GM23338 (cell line): ENCODE results near the gene TNPO1. TPM values are rescaled to one million over a fixed set of nuclear protein-coding genes. Genes with fewer than 3 reads are reported as not detected.

ENCODE experiments used
- ATAC-seq: fragments of 200-7000 bp; cut with Tn5 transposase; 3 replicates; pipeline ENCODE4 v1.9.1; 2020
- DNase-seq: peaks from one replicate; pipeline ENCODE4 v3.0.0-alpha.2; 2015; ENCODE audit warnings: low spot score
- H2AFZ ChIP-seq: fragments of 200-600 bp; sonication (generic); 2 replicates; pipeline ENCODE4 v1.8.0; 2016; ENCODE audit warnings: antibody characterized with exemption, mild to moderate bottlenecking, moderate library complexity
- H3F3A ChIP-seq: fragments of 200-600 bp; sonication (generic); replicated peaks from 2 replicates; pipeline ENCODE4 v1.8.0; 2017; ENCODE audit warnings: antibody characterized with exemption, mixed run types, low read depth
- H3K27ac ChIP-seq: fragments of 200-600 bp; sonication (generic); 2 replicates; pipeline ENCODE4 v1.6.1; 2016; ENCODE audit warnings: low read depth
- H3K27me3 ChIP-seq: fragments of 200-600 bp; sonication (generic); 2 replicates; pipeline ENCODE4 v1.8.0; 2016; ENCODE audit warnings: mild to moderate bottlenecking, mixed run types, moderate library complexity; ENCODE audit not compliant: insufficient read depth
- H3K36me3 ChIP-seq: fragments of 200-600 bp; sonication (generic); 2 replicates; pipeline ENCODE4 v1.8.0; 2016; ENCODE audit warnings: mild to moderate bottlenecking; ENCODE audit not compliant: insufficient read depth
- H3K4me1 ChIP-seq: fragments of 200-600 bp; sonication (generic); 2 replicates; pipeline ENCODE4 v1.8.0; 2016; ENCODE audit warnings: mild to moderate bottlenecking, moderate library complexity; ENCODE audit not compliant: insufficient read depth
- H3K4me2 ChIP-seq: fragments of 200-600 bp; sonication (generic); 2 replicates; pipeline ENCODE4 v1.7.1; 2017; ENCODE audit warnings: mixed run types
- H3K4me3 ChIP-seq: fragments of 200-600 bp; sonication (generic); 2 replicates; pipeline ENCODE4 v1.6.1; 2016; ENCODE audit warnings: mixed run types
- H3K79me2 ChIP-seq: fragments of 200-600 bp; sonication (generic); replicated peaks from 2 replicates; pipeline ENCODE4 v1.8.0; 2017; ENCODE audit warnings: mild to moderate bottlenecking; ENCODE audit not compliant: insufficient read depth
- H3K9me2 ChIP-seq: fragments of 200-600 bp; sonication (generic); 2 replicates; pipeline ENCODE4 v1.8.0; 2017; ENCODE audit not compliant: insufficient read depth
- H4K20me1 ChIP-seq: fragments of 200-600 bp; sonication (generic); replicated peaks from 2 replicates; pipeline ENCODE4 v1.8.0; 2017; ENCODE audit warnings: mild to moderate bottlenecking; ENCODE audit not compliant: insufficient read depth
- H3K27ac Mint-ChIP-seq: 2 replicates; pipeline ENCODE4 v1.8.0; 2020; ENCODE audit warnings: inconsistent platforms, mild to moderate bottlenecking, moderate library complexity, mixed read lengths
- H3K27me3 Mint-ChIP-seq: 3 replicates; pipeline ENCODE4 v1.8.0; 2022; ENCODE audit warnings: low read depth, mild to moderate bottlenecking, moderate library complexity, mixed read lengths, inconsistent platforms; ENCODE audit not compliant: insufficient read depth, poor library complexity
- H3K36me3 Mint-ChIP-seq: 3 replicates; pipeline ENCODE4 v1.8.0; 2021; ENCODE audit warnings: low read depth, mild to moderate bottlenecking, inconsistent platforms, moderate library complexity, mixed read lengths
- H3K4me1 Mint-ChIP-seq: 3 replicates; pipeline ENCODE4 v1.8.0; 2020; ENCODE audit warnings: mild to moderate bottlenecking, inconsistent platforms, mixed read lengths
- H3K4me3 Mint-ChIP-seq: 3 replicates; pipeline ENCODE4 v1.8.0; 2021; ENCODE audit warnings: moderate library complexity, mild to moderate bottlenecking, inconsistent platforms, mixed read lengths
- H3K9me3 Mint-ChIP-seq: 3 replicates; pipeline ENCODE4 v1.8.0; 2020; ENCODE audit warnings: moderate library complexity, mild to moderate bottlenecking, inconsistent platforms, mixed read lengths
- CREB1 ChIP-seq: fragments of 250-450 bp; sonication (Bioruptor Pico); IDR thresholded peaks from 2 replicates; pipeline ENCODE4 v1.5.0; 2020; ENCODE audit warnings: low read depth, mild to moderate bottlenecking, moderate library complexity
- EZH2 ChIP-seq: fragments of 200-600 bp; sonication (generic); IDR thresholded peaks from one replicate; pipeline ENCODE4 v1.8.0; 2017; ENCODE audit warnings: antibody characterized with exemption, mild to moderate bottlenecking, low read depth; ENCODE audit not compliant: unreplicated experiment
- JUNB ChIP-seq: IDR thresholded peaks from one replicate; pipeline ENCODE4 v1.6.1; 2016; ENCODE audit warnings: antibody characterized with exemption; ENCODE audit not compliant: unreplicated experiment
- NANOG ChIP-seq: IDR thresholded peaks from 2 replicates; pipeline ENCODE4 v1.6.1; 2016; ENCODE audit warnings: antibody characterized with exemption, borderline replicate concordance
- STAT1 ChIP-seq: IDR thresholded peaks from one replicate; pipeline ENCODE4 v1.6.1; 2016; ENCODE audit warnings: antibody characterized with exemption; ENCODE audit not compliant: unreplicated experiment
- ZNF114 ChIP-seq: fragments of 250-450 bp; sonication (Bioruptor Pico); IDR thresholded peaks from 2 replicates; pipeline ENCODE4 v1.5.0; 2020; ENCODE audit warnings: mild to moderate bottlenecking, moderate library complexity
- ZNF331 ChIP-seq: fragments of 250-450 bp; sonication (Bioruptor Pico); IDR thresholded peaks from 2 replicates; pipeline ENCODE4 v1.5.0; 2020; ENCODE audit warnings: low read depth, mild to moderate bottlenecking, moderate library complexity
- ZNF462 ChIP-seq: fragments of 250-450 bp; sonication (Bioruptor Pico); IDR thresholded peaks from 2 replicates; pipeline ENCODE4 v1.5.0; 2020; ENCODE audit warnings: mild to moderate bottlenecking, moderate library complexity
- polyA plus RNA-seq: library from polyadenylated mRNA; unstranded; fragments of >200 nt; fragmentation: Nextera tagmentation; extraction: Ambion mirVana; gene quantifications from 2 replicates; pipeline ENCODE4 v1.2.1, GENCODE V29; 2016
- total RNA-seq: library from RNA; depleted of rRNA; stranded (reverse); fragments of >200 nt; shearing (Covaris generic); gene quantifications from 2 replicates; pipeline ENCODE4 v1.2.3, GENCODE V29; 2014
- TF ChIP-seq, protein P1 (sequence below): IDR thresholded peaks from 2 replicates; pipeline ENCODE4 v1.6.1; 2016; ENCODE audit warnings: antibody characterized with exemption

The TNPO1 gene
- total and polyA plus RNA-seq, 2 experiments from 2014 or later = 117 to 197 TPM

- TF ChIP-seq ZNF462 (no peak), ZNF331 (CRISPR knock-in tag) (no peak)
Observed at GRCh38 chr5:72814104-72814503, 2.4 kb upstream of the TNPO1 start (continued).

GRCh38 chr5:72814864-72815263, 1.6 kb upstream of the TNPO1 start:
- Histone ChIP-seq H3K4me2 (no peak overlapping the region), H3K27ac (no peak overlapping the region), H4K20me1 (no peaks in the 10 kb centered on the region), H3K27me3 (peaks cover 6% of the 10 kb centered on the region; the same call in 1 of the 2 replicates), H3K36me3 (no peaks in the 10 kb centered on the region), H3F3A (peaks cover 8% of the 10 kb centered on the region; the same call in 1 of the 2 replicates), H2AFZ (no peak overlapping the region), H3K4me1 (peaks cover 20% of the 10 kb centered on the region), H3K9me2 (no peaks in the 10 kb centered on the region), H3K79me2 (peaks cover 11% of the 10 kb centered on the region), H3K4me3 (no peak overlapping the region)
- Mint-ChIP-seq H3K9me3 (no peaks in the 10 kb centered on the region), H3K27ac (no peak overlapping the region), H3K27me3 (peaks cover 6% of the 10 kb centered on the region), H3K4me3 (no peak overlapping the region), H3K36me3 (no peaks in the 10 kb centered on the region), H3K4me1 (peaks cover 17% of the 10 kb centered on the region; the same call in 2 of the 3 replicates)
- ATAC-seq (no peak), DNase-seq (no peak)
- no peak for TF ChIP-seq STAT1
- TF ChIP-seq JUNB = no peak
- no peak for TF ChIP-seq EZH2
- no peak for TF ChIP-seq ZNF114
- no peak for TF ChIP-seq ZNF462
- TF ChIP-seq NANOG = no peak
- TF ChIP-seq, protein P1, sequence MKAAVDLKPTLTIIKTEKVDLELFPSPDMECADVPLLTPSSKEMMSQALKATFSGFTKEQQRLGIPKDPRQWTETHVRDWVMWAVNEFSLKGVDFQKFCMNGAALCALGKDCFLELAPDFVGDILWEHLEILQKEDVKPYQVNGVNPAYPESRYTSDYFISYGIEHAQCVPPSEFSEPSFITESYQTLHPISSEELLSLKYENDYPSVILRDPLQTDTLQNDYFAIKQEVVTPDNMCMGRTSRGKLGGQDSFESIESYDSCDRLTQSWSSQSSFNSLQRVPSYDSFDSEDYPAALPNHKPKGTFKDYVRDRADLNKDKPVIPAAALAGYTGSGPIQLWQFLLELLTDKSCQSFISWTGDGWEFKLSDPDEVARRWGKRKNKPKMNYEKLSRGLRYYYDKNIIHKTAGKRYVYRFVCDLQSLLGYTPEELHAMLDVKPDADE = no peak
- no peak for TF ChIP-seq CREB1 (CRISPR knock-in tag)
